MM.1S (cell line): Measurements from ENCODE around the gene TCEAL7.

Source experiments
- DNase-seq: peaks from one replicate; pipeline ENCODE4 v3.0.0-alpha.2; 2015
- H2AFZ ChIP-seq: fragments of 300-600 bp; sonication (generic); 2 replicates; pipeline ENCODE4 v1.6.0; 2016; ENCODE audit warnings: antibody characterized with exemption, low read length
- H3F3A ChIP-seq: fragments of 300-600 bp; sonication (generic); 2 replicates; pipeline ENCODE4 v1.6.1; 2016; ENCODE audit warnings: mild to moderate bottlenecking, antibody characterized with exemption, low read length, moderate library complexity, mixed read lengths; ENCODE audit not compliant: insufficient read depth
- H3K27ac ChIP-seq: fragments of 300-600 bp; sonication (generic); 2 replicates; pipeline ENCODE4 v1.5.1; 2016; ENCODE audit warnings: mild to moderate bottlenecking, low read length
- H3K27me3 ChIP-seq: fragments of 300-600 bp; sonication (generic); replicated peaks from 2 replicates; pipeline ENCODE4 v1.6.0; 2016; ENCODE audit warnings: low read length; ENCODE audit not compliant: insufficient read depth
- H3K36me3 ChIP-seq: fragments of 300-600 bp; sonication (generic); replicated peaks from 2 replicates; pipeline ENCODE4 v1.6.1; 2016; ENCODE audit warnings: mild to moderate bottlenecking, low read length, mixed read lengths; ENCODE audit not compliant: insufficient read depth
- H3K4me1 ChIP-seq: fragments of 300-600 bp; sonication (generic); 2 replicates; pipeline ENCODE4 v1.6.1; 2016; ENCODE audit warnings: low read length, mixed read lengths
- H3K4me2 ChIP-seq: fragments of 300-600 bp; sonication (generic); 2 replicates; pipeline ENCODE4 v1.6.0; 2016; ENCODE audit warnings: low read depth, low read length
- H3K4me3 ChIP-seq: fragments of 300-600 bp; sonication (generic); 2 replicates; pipeline ENCODE4 v1.5.1; 2016; ENCODE audit warnings: low read length, mixed read lengths
- H3K79me2 ChIP-seq: fragments of 300-600 bp; sonication (generic); 2 replicates; pipeline ENCODE4 v1.6.1; 2016; ENCODE audit warnings: mixed run types, low read length, mixed read lengths
- H3K9ac ChIP-seq: fragments of 300-600 bp; sonication (generic); 2 replicates; pipeline ENCODE4 v1.6.1; 2016; ENCODE audit warnings: low read length, mixed read lengths
- H3K9me2 ChIP-seq: fragments of 300-600 bp; sonication (generic); replicated peaks from 2 replicates; pipeline ENCODE4 v1.6.1; 2016; ENCODE audit warnings: mild to moderate bottlenecking, low read length, mixed read lengths; ENCODE audit not compliant: insufficient read depth
- H3K9me3 ChIP-seq: fragments of 300-600 bp; sonication (generic); replicated peaks from 2 replicates; pipeline ENCODE4 v1.6.1; 2016; ENCODE audit warnings: mild to moderate bottlenecking, low read length, mixed read lengths; ENCODE audit not compliant: insufficient read depth
- H4K20me1 ChIP-seq: fragments of 300-600 bp; sonication (generic); 2 replicates; pipeline ENCODE4 v1.6.1; 2016; ENCODE audit warnings: mild to moderate bottlenecking, low read length, moderate library complexity, mixed read lengths; ENCODE audit not compliant: insufficient read depth
- EZH2 ChIP-seq: fragments of 300-600 bp; sonication (generic); optimal IDR thresholded peaks from 2 replicates; pipeline ENCODE3; 2017; ENCODE audit warnings: low read depth, mild to moderate bottlenecking, antibody characterized with exemption, low read length, mixed read lengths
- EZH2phosphoT487 ChIP-seq: fragments of 300-600 bp; sonication (generic); IDR thresholded peaks from 2 replicates; pipeline ENCODE4 v1.6.1; 2018; ENCODE audit warnings: antibody characterized with exemption, low read length
- TF ChIP-seq, protein P1 (sequence below): fragments of 300-600 bp; sonication (generic); IDR thresholded peaks from 2 replicates; pipeline ENCODE4 v1.5.1; 2016; ENCODE audit warnings: antibody characterized with exemption, low read length, mixed read lengths

Gene TCEAL7

DNA sequence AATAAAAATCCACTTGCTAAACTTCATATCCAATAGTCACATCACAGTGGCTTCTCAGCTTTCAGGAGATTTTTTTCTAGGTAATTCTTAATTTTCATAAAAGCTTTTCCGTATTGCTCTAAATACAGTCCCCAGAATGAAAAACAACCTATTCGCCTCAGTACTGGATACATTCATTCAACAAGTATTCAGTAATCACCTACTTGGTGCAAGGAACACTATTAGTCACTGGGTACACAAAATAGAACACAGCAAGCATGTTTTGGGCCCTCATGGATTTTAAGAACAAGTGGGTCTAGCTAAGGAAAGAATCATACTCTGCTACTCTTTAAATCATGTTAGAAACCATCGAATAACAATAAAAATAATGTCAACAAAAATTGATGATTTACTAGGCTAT is 43.5 kb downstream of the TCEAL7 start:
- no peaks in the 10 kb centered on the region for H4K20me1 ChIP-seq
- no peak overlapping the region for H3K27ac ChIP-seq
- H3K79me2 ChIP-seq, result no peaks in the 10 kb centered on the region
- H3K9me3 ChIP-seq, result no peaks in the 10 kb centered on the region
- H3F3A ChIP-seq, result no peaks in the 10 kb centered on the region
- no peaks in the 10 kb centered on the region for H3K9me2 ChIP-seq
- H3K4me2 ChIP-seq, result no peak overlapping the region
- no peak overlapping the region for H3K4me3 ChIP-seq
- no peaks in the 10 kb centered on the region for H3K4me1 ChIP-seq
- no peak for DNase-seq
- no peak overlapping the region for H2AFZ ChIP-seq
- no peaks in the 10 kb centered on the region for H3K27me3 ChIP-seq
- H3K36me3 ChIP-seq, result no peaks in the 10 kb centered on the region
- TF ChIP-seq, protein P1, sequence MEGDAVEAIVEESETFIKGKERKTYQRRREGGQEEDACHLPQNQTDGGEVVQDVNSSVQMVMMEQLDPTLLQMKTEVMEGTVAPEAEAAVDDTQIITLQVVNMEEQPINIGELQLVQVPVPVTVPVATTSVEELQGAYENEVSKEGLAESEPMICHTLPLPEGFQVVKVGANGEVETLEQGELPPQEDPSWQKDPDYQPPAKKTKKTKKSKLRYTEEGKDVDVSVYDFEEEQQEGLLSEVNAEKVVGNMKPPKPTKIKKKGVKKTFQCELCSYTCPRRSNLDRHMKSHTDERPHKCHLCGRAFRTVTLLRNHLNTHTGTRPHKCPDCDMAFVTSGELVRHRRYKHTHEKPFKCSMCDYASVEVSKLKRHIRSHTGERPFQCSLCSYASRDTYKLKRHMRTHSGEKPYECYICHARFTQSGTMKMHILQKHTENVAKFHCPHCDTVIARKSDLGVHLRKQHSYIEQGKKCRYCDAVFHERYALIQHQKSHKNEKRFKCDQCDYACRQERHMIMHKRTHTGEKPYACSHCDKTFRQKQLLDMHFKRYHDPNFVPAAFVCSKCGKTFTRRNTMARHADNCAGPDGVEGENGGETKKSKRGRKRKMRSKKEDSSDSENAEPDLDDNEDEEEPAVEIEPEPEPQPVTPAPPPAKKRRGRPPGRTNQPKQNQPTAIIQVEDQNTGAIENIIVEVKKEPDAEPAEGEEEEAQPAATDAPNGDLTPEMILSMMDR, result no peak
- TF ChIP-seq EZH2, result no peak
- no peak for TF ChIP-seq EZH2phosphoT487
- no peak overlapping the region for H3K9ac ChIP-seq

DNA sequence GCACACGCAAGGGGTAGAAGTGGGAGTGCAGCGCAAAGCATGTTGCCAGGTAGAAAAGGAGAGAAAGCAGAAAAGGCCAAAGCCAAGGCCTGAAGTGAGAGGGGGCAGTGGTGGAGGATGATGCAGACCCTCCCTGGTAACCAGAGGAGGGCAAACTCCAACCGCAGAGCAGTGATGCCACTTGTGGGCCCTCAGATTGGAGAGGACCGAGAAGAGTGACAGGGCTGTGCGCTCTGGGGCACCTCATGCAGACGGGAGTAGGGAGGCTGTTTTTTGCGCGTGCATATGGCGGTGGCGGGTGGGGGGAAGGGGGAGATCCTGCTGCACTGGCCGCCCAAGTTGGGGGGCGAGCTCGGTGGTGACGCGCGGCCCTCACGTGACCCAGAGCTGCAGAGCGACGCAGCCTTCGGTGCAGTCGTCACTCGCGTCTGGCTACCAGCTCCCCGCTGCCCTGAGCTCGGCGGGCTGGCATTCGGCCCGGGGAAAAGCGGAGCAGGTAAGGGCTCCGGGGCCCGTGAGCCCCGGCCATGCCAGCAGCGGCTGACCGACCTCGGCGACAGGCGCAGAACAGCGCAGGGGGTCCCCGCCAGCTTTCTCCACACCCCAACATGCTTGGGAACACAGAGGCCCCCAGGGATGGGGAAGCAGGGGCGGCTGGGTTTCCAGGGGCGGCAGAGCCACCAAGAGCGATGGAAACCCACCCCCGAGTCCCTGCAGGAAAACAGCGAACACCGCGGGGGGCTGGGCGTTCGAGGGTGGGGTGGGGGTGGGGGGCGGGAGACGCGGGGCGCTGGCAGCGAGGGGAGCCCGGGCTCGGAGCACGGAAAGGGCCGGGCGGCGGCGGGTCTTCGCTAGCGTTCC is 46.3 kb downstream of the TCEAL7 start, which contains the start of gene BEX3:
Gene BEX3, plus strand, starts transcription at position 421 of the 861 bp plus-strand sequence. CDS start 984 bp downstream, outside the sequence.
- Histone ChIP-seq H3K9me2 (no peaks in the 10 kb centered on the region), H3K4me1 (no peaks in the 10 kb centered on the region), H3F3A (no peaks in the 10 kb centered on the region), H2AFZ (peak within 1 kb of the TSS; percentile 56), H3K4me3 (peak within 1 kb of the TSS; percentile 58), H3K4me2 (peak within 1 kb of the TSS; percentile 45; the same call in 1 of the 2 replicates), H3K9me3 (no peaks in the 10 kb centered on the region), H3K79me2 (no peaks in the 10 kb centered on the region), H3K36me3 (no peaks in the 10 kb centered on the region), H3K9ac (no peak within 1 kb of the TSS), H3K27me3 (no peaks in the 10 kb centered on the region), H4K20me1 (no peaks in the 10 kb centered on the region), H3K27ac (no peak within 1 kb of the TSS)
- TF ChIP-seq, protein P1, result no peak
- no peak for TF ChIP-seq EZH2phosphoT487
- no peak for TF ChIP-seq EZH2
- DNase-seq, result no peak

DNA sequence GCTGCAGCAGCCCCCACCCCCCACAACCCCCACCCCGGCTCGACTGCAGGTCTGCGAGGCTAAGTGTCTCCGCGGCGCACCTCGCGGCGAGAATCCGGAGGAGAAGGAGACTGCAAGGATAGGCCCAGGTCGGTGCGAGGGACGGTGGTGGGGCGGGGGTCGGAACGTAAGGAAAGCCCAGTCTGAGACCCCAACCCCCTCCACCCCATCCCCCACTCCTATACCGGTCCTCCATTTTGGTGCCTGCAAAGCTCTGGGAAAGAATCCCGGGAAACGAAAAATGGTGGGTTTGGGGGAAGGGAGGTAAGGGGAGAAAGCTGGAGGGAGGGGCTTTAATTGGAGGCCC is 46.9 kb downstream of the TCEAL7 start:
- no peaks in the 10 kb centered on the region for H3K27me3 ChIP-seq
- no peak for TF ChIP-seq EZH2phosphoT487
- TF ChIP-seq, protein P1, result no peak
- TF ChIP-seq EZH2, result no peak
- H3F3A ChIP-seq, result no peaks in the 10 kb centered on the region
- no peak overlapping the region for H2AFZ ChIP-seq
- H3K27ac ChIP-seq, result no peak overlapping the region
- no peaks in the 10 kb centered on the region for H3K9me2 ChIP-seq
- H3K4me3 ChIP-seq, result no peak overlapping the region; the same call in 1 of the 2 replicates
- no peaks in the 10 kb centered on the region for H3K9me3 ChIP-seq
- DNase-seq, result no peak
- H3K4me2 ChIP-seq, result no peak overlapping the region
- no peaks in the 10 kb centered on the region for H3K4me1 ChIP-seq
- no peaks in the 10 kb centered on the region for H3K79me2 ChIP-seq
- H3K9ac ChIP-seq, result no peak overlapping the region
- no peaks in the 10 kb centered on the region for H4K20me1 ChIP-seq
- H3K36me3 ChIP-seq, result no peaks in the 10 kb centered on the region
